GM19035 (cell line): ENCODE measurements around the gene FOXG1.

Experiments
- ATAC-seq: cut with Tn5 transposase; IDR thresholded peaks from one replicate; pipeline ENCODE4 v1.9.1; 2021; ENCODE audit not compliant: unreplicated experiment

The FOXG1 gene

DNA sequence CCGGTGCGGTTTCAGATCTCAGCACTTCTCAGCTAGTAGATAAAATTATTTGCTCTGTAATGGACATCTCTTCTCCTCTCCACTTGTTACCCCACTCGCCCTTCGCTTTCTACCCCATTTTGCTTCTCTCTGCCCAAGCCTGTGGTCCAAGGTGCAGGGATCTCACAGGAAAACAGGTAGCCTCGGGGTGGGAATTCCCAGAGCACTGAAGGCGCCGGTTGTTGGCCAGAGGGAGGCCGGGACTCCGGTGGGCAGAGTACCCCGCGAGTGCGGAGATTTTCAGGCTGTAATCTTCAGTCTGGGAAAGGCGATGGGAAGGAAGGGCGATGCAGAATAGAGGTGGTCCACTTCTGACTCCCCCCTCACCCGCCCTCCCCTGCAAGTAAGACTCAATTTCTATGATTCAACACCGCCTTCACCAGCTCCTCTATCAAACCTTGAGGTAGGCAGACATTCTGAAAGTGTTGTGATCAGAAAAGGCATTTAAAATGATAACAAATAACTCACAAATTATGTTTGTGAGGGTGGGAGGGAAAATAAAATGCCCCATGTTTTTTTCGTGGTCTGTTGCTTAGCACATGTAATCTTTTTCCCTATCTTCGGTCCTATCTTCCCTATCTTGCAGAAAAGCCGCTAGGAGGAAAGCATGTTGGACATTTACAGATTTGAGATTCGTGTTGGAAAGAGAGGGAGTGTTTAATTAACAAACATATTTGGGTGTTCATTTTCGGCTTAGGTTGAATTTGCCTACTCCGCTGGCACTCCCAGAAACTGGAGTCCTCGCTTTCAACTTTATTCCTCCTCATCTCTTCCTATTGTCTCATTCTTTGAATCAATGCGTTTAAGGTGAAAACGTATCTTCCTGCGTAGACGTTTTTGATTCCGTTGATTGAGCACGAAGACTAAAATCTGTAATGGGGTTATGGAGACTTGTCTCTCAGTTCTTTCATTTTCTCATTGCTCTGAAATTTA is 8.5 kb downstream of the FOXG1 start:
- no peak for ATAC-seq

DNA sequence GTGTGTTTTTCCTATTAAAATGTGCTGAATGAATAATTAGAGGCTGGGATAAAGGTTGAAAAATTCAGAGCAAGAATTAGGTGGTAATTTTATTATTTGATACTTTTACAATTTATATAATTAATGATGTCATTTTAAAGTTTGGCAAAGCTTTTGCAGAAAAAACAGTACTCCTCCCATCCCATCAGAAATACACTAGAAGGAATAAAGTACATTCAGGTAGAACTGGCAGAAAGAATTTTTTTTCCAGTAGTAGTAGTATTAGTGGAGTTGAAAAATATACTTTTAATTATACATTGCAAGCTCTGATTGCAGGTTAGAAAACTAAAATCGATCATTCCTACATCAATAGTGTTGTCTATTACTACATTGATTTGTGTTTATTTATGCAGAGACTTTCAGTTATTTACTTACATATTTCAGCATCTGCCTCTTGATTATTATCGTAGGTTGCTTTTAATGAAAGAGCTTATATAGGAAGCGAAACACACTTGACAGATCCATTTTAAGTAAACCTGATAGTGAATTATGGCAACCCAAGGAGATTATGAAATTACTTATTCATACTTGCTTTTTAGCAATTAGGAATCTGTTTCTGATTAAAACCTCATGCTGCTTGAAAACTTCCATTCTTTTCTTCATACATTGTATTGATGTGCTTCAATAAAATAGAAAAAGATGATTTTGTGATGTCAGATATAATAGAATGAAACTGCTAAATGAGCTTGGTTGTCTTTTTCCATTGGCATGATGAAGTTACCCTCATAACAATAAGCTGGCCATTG is 10.1 kb downstream of the FOXG1 start:
- ATAC-seq, result no peak

DNA sequence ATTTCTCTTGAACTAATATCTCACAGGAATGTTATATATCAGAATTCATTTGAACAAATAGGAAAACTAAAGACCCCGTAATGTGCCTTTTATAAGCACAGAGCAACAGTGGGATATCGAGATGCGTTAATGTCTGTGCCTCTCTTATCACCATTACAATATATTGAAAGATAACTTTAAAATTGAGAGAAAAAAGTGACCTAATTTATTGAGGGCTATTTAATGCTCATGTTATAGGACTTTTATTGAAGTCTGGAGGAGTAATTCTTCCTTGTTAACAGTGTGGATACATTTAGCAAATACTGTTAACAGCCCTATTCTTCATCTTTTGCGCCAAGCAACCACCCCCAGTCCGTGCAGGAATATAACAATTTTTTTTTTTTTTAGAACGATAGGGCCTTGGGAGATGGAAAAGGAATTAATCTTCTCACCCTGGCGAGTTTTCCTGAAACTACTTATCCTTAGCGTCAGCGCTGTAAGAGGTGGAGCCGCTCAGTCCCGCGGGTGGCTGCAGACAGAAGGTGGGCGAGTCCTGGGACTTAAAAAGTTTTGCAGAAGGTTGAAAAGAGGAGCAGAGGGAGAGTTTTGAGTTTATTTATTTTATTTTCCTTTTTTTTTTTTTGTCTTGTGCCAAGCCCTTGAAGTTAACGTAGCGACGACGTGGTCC is 11.0 kb downstream of the FOXG1 start:
- no peak for ATAC-seq

DNA sequence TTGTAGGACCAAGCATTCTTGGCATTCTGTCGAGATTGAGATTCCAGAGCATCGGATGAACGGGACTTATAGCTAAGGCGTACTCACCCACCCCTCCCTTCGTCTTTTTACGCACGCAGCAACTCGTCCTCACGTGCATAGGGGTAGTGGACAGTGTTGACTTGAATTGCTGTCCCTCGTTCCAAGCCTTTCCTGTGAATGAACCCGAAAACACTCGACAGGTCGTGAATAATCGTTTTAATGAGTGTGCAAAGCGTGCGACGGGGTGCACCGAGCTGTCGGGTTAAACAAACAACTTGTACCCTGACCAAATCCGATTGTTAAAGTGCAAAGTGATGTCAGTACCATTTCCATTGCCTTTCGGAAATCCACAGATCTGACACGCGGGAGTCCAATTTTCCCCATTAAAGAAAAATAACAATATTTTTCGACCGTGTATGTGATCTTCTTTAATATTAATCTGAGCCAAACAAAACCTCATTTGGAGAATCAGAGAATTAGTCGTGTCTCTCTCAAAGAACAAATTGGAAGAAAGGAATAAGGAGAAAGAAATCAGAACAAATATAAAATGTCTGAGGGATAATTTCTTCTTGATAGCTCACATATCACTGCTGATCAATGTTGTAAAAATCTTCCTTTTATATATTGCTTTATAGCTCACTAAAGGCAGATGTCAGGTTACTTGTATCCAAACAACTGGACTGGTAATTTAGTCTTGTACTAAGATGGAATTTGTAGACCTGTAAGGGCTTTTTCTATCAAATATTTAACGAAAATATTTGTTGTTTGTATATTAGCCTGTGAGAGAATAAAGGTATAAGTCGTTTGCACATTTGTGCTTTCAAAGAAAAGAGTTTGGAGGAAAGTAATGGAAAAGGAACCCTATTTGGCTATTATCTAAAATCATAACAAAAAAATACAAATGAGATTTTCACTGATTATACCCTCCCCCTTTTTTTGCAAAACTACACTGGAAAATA is 11.8 kb downstream of the FOXG1 start:
- ATAC-seq, result no peak

DNA sequence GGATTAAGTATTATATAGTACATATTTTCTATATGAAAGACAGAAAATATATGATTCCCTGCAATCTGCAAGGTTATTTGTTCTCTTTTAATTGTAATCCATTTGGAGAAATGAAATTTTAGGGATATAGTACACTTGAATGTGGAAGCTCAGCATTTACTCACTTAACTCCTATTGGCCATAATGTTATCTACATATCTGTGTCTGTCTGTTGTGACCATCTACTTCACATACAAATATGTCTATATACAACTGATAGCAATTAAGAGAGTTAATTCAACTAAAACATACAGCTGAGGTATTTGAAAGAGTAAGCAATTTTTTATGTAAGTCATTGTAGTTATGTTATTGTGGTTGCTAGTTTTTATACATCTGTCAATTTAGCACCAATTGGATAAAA is 12.9 kb downstream of the FOXG1 start:
- no peak for ATAC-seq

DNA sequence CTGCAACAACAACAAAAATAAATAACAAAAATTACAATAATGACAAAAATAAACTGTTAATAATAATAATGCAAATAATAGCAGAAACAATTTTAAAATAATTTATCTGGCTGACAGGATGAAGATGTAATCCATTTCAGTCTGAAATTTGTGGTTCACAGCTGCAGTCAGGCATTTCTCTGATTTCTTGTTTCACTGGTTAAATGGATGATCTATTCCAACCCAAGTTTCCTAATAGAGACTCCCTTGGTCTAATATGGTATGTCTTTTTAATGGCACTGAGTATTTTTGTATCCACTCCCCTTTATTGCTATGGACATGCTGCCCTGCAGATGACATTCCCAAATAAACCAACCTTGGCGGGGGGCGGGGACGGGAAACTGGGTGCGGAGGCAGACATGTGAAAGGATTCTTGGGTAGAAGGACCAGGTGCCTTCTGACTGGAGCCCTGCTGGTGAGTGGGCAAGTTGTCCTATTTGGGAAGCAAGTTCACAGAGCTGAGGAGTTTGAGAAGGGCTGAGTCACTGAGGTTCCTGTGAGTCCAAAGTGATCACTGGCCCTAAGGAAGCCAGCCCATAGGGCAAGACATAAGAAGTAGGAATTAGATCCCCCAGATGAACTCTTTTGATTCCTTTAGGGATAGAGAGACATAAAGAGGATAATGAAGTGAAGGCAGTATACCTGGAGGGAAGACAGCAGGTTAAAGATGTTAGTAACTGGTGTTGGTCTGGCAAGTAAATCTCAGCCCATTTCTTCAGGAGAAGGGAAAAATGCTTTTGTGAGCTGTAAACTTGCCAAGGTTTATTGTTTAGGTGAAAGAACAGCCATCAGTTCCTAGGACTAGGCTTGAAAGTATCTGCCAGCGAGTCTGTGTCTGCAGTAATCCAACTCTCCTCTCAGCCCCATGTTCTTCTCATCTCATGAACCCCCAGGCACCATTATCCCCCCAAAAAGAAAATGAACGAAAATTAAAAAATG is 14.5 kb downstream of the FOXG1 start:
- no peak for ATAC-seq

DNA sequence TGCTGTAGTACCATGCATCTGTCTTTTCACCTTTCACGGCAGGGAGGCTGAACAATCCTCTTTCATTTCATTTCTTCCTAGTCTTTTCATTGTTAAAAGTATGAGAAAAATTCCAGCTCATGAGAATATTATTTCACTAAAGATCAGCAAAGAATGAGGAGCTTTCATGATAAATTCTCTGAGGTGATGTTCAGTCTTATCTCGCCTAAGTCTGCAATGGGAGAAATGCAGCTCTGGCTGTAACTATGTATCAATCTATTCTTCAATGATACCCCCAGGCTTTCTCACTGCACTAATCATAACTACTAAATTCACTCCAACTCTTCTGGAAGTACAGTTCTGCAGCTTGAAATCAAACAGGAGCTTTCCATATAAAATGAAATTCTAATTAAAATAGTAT is 15.7 kb downstream of the FOXG1 start:
- no peak for ATAC-seq

DNA sequence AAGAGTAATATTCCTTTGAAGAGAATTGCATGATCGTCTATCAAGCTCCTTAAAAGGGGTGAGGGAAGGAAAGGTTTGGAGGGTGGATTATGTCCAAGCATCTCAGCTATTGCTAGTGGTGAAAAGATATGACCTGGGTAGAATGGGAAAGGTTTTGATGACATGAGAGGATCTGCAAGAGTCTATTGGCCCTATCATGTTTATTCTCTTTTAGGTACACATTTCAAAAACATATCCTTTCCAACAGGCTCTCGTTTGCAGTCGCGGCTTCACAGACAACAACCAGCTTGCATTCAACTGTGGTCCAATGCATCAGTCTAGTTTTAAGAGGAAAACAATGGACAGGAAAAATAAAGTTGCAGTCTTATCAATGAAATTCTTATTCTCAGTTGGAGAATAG is 17.1 kb downstream of the FOXG1 start:
- ATAC-seq, result no peak

DNA sequence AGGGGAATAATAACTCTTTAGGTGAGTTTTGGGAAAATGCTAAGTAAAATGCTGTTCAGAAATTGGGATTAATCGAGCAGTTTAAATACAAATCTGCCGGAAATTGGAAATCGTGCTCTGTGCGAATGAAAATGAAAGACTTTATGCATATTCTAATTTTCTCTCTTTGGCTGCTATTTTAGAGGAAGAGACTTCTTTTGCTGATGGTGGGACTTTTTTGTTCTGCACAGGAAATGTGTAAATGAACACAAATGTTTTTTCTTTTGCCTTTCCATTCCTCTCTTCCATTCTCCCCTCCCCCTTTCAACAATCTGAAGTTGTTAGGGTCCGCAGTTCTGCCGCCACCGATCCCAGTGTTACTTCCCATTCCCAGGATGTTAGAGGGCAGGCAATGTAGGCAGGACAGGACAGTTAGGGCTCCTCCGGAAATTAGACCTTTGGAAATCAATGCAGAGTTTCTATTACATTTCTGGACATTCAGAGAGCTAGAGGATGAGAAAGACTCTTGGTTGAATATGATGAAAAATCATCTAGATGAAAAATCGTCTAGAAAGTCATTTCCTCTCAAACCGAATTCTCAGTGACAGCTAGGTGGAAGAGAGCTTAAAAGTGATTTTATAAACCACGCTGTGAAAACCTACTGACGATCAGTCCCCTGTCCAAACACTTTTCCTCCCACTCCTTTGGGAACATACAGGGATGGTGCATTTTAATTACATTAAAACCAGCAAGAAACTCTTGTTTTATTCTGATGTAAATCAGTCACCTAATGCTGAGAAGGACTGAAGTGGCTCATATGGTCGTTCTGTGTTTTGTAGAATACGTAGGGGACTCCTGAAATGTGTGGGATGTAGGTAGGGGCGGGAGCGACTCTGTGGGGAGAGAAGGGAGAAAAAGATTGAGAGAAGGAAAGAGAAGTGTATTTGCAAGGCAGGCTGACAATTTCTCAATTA is 17.8 kb downstream of the FOXG1 start:
- no peak for ATAC-seq

DNA sequence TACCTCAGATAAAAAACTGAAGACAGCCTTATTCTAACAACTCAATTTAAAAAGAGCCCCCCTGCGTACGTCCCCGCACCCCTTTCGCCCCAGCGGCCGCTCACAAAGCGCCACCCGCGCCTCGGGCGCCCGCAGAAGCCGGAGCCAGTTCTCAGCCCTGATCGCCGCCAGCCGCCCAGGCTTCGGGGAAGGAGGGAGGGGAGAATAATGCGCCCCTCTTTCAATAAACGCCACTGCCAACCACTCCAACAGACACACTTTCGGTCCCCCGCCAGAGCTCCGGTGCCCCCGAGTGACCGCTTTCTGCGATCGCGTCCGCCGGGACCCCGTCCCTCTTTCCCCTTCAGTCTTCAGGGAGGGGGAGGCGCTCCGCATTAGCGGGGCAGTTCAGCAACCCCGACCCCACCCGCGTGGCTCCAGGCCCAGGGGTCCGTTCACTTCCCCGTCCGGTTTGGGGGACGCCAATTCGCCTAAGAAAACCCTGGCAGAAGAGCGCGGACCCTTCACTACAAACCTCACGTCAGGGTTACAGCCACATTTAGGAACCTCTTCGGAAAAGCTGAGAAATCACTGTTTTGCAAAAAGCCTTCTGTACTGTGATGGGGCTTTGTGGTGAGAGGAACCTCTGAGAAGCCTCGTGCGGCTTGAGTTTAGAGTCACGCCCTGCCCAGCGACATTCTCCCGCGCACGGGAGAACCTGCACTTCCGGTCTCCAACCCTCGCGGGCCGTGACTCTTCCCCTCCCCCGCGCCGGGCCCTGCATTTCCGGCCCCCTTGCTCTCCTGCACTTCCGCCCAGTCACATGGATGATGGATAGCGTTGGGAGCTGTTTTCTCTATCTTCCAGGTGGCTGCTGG is 18.7 kb downstream of the FOXG1 start:
- no peak for ATAC-seq

DNA sequence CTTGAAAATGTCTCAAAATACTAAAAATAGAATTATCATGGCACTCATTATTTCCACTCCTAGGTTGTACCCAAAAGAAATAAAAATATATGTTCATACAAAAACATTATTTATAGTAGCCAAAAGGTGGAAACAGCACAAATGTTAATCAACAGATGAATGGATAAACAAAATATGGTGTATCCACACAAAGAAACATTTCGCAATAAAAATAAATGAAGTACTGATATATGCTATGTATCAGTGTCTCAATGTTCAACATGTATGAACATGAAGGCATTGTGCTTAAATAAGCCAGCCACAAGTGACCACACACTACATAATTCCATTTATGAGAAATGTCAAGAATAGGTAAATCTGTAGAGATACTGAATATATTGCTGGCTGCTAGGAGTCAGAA is 40.9 kb downstream of the FOXG1 start:
- no peak for ATAC-seq

DNA sequence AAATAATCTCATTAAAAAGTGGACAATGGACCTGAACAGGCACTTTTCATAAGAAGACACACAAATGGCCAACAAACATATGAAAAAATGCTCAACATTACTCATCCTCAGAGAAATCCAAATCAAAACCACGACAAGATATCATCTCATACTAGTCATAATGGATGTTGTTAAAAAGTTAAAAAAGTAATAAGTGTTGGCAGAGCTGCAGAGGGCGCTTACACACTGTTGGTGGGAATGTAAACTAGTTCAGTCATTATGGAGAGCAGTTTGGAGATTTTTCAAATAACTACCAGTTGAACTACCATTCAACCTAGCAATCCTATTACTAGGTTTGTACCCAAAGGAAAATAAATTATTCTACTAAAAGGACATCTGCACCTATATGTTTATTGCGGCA is 47.2 kb downstream of the FOXG1 start:
- ATAC-seq, result no peak
